HG02588 (cell line): Measurements from ENCODE around the gene CCDC57.

ENCODE experiments used
- ATAC-seq: cut with Tn5 transposase; IDR thresholded peaks from one replicate; pipeline ENCODE4 v1.9.1; 2021; ENCODE audit warnings: mild to moderate bottlenecking, moderate library complexity; ENCODE audit not compliant: unreplicated experiment

CCDC57 gene

DNA sequence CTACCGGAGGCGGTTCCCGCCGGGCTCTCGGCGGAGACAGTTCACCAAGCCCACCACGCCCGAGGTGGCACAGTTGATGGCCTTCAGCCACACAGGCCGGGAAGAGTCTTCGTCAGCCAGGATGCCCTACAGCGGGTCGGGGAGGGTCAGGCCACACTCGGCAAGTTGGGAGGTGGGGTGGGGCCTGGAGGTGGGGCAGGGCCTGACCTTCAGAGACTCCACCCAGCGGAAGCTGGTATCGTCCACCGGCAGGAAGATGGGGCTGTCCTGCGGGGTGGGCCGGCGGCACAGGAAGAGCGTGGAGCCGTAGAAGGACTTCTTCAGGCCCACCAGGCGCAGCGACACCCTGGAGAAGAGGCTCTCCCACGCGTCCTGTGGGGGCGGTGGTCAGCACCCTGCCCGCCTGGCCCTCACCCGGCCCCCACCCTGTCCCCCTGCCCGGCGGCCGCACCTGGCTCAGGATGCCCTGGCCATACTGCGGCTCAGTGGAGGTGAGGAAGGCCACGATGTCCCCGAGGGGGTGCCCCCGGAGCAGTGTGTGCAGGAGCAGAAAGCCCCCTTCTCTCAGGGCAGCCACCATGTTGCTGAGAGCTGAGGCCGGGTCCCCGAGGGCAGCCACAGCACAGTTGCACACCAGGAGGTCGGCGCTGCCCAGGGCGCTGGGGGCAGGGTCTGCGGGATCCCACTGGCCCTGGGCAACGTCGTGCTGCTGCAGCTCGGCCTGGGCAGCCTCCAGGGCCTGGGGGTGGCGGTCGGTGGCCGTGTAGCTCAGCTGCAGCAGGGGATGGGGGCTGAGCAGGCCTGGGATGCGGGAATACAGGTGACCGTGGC is 127.4 kb downstream of the CCDC57 start:
- no peak for ATAC-seq

GRCh38 chr17:82084373-82085030 is 128.1 kb downstream of the CCDC57 start:
- no peak for ATAC-seq

DNA sequence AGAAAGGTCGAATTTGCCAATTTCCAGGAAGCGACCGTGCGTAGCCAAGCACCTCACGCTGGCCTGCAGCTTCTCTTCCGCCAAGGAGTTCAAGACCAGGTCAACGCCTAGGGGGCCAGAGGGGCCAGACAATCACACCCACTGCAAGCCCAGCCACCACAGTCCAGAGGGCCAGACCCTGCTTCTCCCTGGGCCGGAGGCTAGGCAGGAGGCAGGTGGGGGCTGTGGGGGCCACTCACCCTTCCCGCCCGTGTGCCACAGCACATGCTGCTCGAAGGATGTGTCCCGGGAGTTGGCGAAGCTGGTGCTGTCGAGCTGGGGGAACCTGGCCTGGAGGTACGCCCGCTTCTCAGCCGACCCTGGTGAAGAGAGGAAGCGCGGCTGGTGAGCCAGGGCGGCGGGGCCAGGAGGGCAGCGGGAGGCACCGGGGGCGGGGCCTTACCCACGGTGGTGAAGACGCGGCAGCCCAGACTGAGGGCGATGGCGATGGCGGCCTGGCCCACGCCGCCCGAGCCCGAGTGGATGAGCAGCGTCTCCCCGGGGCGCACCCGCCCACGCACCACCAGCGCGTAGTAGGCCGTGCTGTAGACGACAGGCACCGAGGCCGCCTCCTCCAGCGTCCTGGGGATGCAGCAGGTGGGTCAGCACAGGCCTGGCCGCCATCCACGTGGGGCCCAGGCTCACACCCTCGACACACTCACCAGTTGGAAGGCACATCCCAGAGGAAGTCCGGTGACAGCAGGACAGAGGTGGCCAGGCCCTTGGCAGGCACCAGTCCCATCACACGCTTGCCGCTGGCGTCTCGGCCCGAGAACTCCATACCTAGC is 128.9 kb downstream of the CCDC57 start:
- no peak for ATAC-seq

DNA sequence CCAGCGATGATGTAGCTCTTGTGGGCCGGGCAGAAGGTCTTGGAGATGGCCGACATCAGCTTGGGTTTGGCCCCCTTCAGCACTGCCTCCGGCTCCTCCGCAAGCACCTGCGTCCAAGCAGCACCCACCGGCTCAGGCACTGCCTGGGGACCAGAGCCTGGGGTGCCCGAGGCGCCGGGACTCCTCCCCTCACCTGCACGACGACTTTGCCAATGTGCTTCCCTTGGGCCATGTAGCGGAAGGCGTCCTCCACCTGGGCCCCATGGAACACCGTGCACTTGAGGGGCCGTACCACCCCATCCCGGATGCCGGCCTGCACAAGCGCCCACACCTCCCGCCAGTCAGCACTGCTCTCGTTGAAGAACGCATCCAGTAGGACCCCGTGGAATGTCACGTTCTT is 129.6 kb downstream of the CCDC57 start:
- no peak for ATAC-seq

DNA sequence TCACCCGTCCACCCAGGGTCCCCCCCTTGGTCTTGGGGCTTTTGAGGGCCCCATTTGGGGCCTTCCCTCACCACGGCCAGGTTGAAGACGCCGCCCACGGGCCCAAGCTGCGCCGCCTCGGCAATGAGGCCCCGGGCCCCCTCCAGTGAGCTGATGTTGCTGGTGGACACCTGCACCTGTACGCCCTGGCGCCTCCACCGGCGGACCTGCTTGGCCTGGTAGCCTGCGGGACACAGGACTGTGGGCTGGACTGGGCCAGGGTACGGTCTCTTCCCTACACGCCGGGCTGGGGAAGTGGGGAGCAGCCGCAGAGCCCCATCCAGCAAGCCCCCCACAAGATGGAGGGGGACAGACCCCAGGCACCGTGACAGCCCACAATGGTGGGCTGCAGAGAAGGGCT is 130.2 kb downstream of the CCDC57 start:
- no peak for ATAC-seq

GRCh38 chr17:82081966-82082365 is 130.7 kb downstream of the CCDC57 start:
- ATAC-seq: no peak

- no peak for ATAC-seq
Observed at GRCh38 chr17:82081546-82081945, 131.1 kb downstream of the CCDC57 start.

DNA sequence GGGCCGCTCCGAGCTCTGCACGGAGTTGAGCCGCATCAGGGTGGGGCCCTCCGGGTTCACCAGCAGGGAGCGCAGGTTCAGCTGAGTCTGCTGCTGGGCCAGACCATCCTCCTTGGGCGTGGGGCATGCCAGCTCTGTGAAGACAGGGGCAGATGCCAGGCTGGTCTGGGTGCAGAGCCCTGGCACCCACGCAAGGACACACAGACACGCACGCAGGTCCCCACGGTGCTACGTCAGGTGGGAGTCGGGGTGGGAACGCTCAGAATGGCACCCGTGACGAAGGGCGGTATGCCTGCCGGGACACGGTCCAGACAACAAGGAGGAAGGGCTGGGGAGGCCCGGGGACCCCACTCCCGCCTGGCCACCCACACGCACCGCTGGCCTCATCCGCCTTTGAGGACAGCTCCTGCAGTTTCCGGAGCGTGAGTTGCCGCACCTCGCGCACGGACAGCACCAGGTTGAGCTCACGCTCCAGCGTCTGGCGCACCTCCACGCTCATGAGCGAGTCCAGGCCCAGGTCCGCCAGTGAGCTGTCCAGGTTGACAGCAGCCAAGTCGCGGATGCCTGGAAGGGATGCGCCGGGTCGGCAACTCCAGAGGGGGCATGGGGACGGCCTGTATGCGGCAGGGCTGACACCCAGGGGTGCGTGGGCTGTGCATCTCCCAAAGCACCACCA is 131.7 kb downstream of the CCDC57 start:
- ATAC-seq: no peak

GRCh38 chr17:82080048-82080788 is 132.4 kb downstream of the CCDC57 start:
- ATAC-seq: no peak

DNA sequence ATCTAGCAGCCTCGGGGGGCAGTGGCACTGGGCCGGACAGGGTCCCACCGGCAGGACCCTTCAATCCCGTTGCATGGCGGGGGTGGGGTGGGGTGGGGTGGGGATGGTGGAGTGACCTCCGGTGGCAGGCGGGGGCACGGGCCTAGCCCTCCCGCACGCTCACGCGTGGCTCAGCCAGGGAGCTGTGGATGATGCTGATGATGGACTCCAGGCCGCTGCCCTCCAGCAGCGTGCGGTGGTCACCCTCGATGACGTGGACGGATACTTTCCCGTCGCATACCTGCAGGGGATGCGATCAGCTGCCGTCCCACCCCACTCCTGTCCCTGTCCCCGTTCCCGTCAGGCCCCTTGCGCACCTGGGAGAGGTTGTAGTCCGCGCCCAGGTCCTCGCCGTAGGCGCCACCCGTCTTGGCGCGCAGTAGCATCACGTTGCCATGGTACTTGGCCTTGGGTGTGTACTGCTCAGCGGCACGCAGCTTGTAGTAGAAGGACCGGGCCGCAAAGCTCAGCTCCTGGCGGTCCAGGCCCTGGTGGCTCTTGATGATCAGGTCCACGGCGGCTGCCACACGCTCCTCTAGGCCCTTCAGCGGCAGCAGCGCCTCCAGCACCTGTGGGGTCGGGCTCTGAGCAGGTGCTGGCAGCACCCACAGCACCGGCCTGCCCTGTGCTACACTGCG is 133.5 kb downstream of the CCDC57 start:
- no peak for ATAC-seq

- ATAC-seq: no peak
Observed at GRCh38 chr17:82078433-82078832, 134.2 kb downstream of the CCDC57 start.

- ATAC-seq: no peak
Observed at GRCh38 chr17:82077617-82078358, 134.9 kb downstream of the CCDC57 start.

DNA sequence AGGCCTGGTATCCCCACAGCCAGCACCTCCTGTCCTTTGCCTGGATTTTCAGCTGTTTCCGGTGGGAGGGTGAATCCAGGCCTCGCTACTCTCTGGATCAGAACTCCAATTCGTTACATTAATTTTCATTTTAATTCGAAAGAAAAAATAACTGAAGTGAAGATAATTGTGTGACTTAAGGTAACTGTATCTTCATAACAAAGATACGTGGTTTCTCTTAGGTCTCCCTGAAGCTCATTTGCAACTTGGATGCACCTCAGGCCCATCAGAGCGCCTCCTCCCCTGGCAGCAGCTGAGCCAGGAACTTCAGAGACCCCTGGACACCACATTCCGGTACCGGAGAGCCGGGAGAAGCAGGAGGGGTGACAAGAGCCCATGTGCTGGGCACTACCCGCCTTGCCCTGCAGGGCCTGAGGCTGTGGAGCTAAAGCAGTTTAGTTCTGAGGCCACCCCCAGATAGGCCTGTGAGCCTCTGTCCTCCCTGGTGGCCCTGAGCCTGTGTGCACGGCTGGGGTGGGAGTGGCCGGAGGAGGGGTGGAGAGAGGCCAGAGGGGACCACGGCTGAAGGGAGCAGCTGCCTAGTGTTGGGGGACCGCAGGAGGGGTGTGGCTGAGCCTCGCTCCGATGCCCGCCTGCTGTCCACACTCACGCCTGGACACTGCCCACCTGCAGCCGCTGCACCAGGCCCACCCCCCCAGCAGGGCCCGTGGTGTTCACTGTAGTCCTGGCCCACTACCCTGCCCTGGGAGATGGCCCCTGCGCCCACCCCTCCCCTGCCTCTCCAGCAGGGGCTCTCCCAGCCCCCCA is 135.7 kb downstream of the CCDC57 start:
- no peak for ATAC-seq

- no peak for ATAC-seq
Observed at GRCh38 chr17:82076018-82076784, 136.4 kb downstream of the CCDC57 start.

- no peak for ATAC-seq
Observed at GRCh38 chr17:82073446-82073845, 139.2 kb downstream of the CCDC57 start.

GRCh38 chr17:82072827-82073226 is 139.8 kb downstream of the CCDC57 start:
- no peak for ATAC-seq

DNA sequence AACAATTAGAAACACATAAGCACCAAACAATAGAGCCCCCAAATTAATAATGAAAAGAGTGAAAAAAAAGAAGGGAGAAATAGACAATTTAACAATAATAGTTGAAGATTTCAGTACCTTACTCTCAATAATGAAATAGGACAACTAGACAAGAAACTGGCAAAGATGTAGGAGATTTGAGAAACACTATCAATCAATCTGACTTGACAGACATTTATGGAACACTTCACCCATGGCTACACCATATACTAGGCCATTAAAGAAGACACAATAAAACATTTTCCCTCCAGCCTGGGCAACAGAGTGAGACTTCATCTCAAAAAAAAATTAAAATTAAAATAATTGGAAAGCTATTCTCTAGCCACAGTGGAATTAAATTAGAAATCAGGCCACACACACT is 142.0 kb downstream of the CCDC57 start:
- no peak for ATAC-seq
